ENCODE data around the gene VWDE.

The VWDE gene

DNA sequence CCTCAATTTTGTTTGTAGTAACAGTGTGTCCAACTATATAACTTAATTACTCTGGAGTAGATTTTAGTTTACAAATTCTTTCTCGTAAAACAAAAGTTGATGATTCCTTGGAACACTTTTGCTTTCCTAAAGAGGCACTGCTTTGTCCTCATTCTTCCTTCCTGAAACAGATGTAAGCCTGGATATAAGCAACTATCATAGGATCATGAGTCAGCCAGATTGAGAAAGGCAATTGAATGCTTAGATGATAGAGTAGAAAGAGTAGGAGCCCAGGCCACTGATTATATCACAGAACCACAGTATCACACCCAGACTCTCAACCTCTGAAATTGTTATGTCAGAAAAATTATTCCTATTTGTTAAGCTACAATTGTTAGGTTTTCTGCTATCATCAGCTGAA, 122.6 kb downstream of the VWDE start:
- DNase-seq, result no peak
